NCI-H1092 (cell line): ENCODE data around the gene RAB20.

Experiments used
- DNase-seq: peaks from one replicate; lab custom pipeline; 2025; lab: John Stamatoyannopoulos, UW

RAB20 gene

GRCh38 chr13:110528911-110529310 lies 32.6 kb downstream of the RAB20 start:
- DNase-seq, result no peak

GRCh38 chr13:110528371-110528770 lies 33.2 kb downstream of the RAB20 start:
- no peak for DNase-seq

GRCh38 chr13:110525328-110526319 lies 35.9 kb downstream of the RAB20 start:
- DNase-seq, result peak; percentile 37

- peak; percentile 40 for DNase-seq
Measured at GRCh38 chr13:110524541-110525257, 36.8 kb downstream of the RAB20 start.

GRCh38 chr13:110523838-110524540 lies 37.5 kb downstream of the RAB20 start:
- no peak for DNase-seq

GRCh38 chr13:110523180-110523579 lies 38.3 kb downstream of the RAB20 start:
- DNase-seq, result no peak

GRCh38 chr13:110522721-110523120 lies 38.8 kb downstream of the RAB20 start:
- no peak for DNase-seq

- DNase-seq, result no peak
Measured at GRCh38 chr13:110521946-110522345, 39.6 kb downstream of the RAB20 start.

- no peak for DNase-seq
Measured at GRCh38 chr13:110521296-110521680, 40.2 kb downstream of the RAB20 start.

GRCh38 chr13:110520431-110521295 lies 40.9 kb downstream of the RAB20 start:
- DNase-seq, result peak; percentile 25

- no peak for DNase-seq
Measured at GRCh38 chr13:110519506-110519905, 42.0 kb downstream of the RAB20 start.

GRCh38 chr13:110519046-110519445 lies 42.5 kb downstream of the RAB20 start:
- DNase-seq, result no peak

GRCh38 chr13:110518571-110518970 lies 43.0 kb downstream of the RAB20 start:
- no peak for DNase-seq

- DNase-seq, result no peak
Measured at GRCh38 chr13:110518226-110518525, 43.3 kb downstream of the RAB20 start.

GRCh38 chr13:110517505-110518225 lies 43.9 kb downstream of the RAB20 start:
- no peak for DNase-seq

GRCh38 chr13:110516500-110516899 lies 45.0 kb downstream of the RAB20 start:
- DNase-seq, result no peak

- no peak for DNase-seq
Measured at GRCh38 chr13:110512198-110512740, 49.3 kb downstream of the RAB20 start.

- DNase-seq, result no peak
Measured at GRCh38 chr13:110511509-110512181, 49.9 kb downstream of the RAB20 start.

GRCh38 chr13:110509971-110510786 lies 51.3 kb downstream of the RAB20 start:
- DNase-seq, result no peak
